Heart right ventricle (tissue), 16 donors: Measurements from ENCODE around the gene UGT8. TPM values are rescaled to one million over a fixed set of nuclear protein-coding genes. Genes with fewer than 3 reads are reported as not detected.
"Not testable (repeated sequence)": the region's sequence is repeated elsewhere in the genome, so short reads cannot be mapped to it uniquely, and the experiment has no call there.

Source experiments
- ATAC-seq, 8 donors: fragments of 200-7000 bp; cut with Tn5 transposase; one replicate each; pipeline ENCODE4 v1.9.1; 2020; ENCODE audit warnings: mild to moderate bottlenecking in 8 of 8, moderate library complexity in 8 of 8, moderate number of reproducible peaks in 1 of 8
- DNase-seq, 2 donors: peaks; one replicate each; pipeline ENCODE4 v3.0.0-alpha.2; 2020
- H3K27ac ChIP-seq, 10 donors: fragments of 200-600 bp; sonication (generic) in 2 of 10; one replicate each; pipeline versions ENCODE4 v1.5.0 to v1.8.0; 2020 to 2022; ENCODE audit warnings: mild to moderate bottlenecking in 3 of 10
- H3K27me3 ChIP-seq, 7 donors: fragments of 200-600 bp; one replicate each; pipeline ENCODE4 v1.8.0; 2021 to 2022; ENCODE audit warnings: mild to moderate bottlenecking in 2 of 7
- H3K36me3 ChIP-seq, 9 donors: fragments of 200-600 bp; sonication (generic) in 1 of 9; one replicate each; pipeline versions ENCODE4 v1.5.0 to v1.8.0; 2020 to 2022; ENCODE audit warnings: mild to moderate bottlenecking in 2 of 9
- H3K4me1 ChIP-seq, 9 donors: fragments of 200-600 bp; sonication (generic) in 1 of 9; one replicate each; pipeline versions ENCODE4 v1.5.0 to v1.8.0; 2020 to 2022; ENCODE audit warnings: mild to moderate bottlenecking in 4 of 9
- H3K4me3 ChIP-seq, 10 donors: fragments of 200-600 bp; sonication (generic) in 2 of 10; one replicate each; pipeline versions ENCODE4 v1.5.0 to v1.8.0; 2020 to 2022; ENCODE audit warnings: mild to moderate bottlenecking in 7 of 10, moderate library complexity in 2 of 10
- H3K9me3 ChIP-seq, 11 donors: fragments of 200-600 bp in 10 of 11; sonication (generic) in 2 of 11; one replicate each; pipeline versions ENCODE4 v1.5.0 to v1.8.0; 2013 to 2022; ENCODE audit warnings: mild to moderate bottlenecking in 2 of 11, control low read depth in 1 of 11, moderate library complexity in 1 of 11
- CTCF ChIP-seq, 9 donors: fragments of 200-600 bp; sonication (generic) in 2 of 9; IDR thresholded peaks; one replicate each; pipeline versions ENCODE4 v1.5.0 to v1.8.0; 2021 to 2022; ENCODE audit warnings: antibody characterized with exemption in 9 of 9, mild to moderate bottlenecking in 5 of 9, moderate library complexity in 1 of 9
- WGBS, 2 donors: extraction: QIAGEN DNeasy Blood & Tissue Kit; methylation state at CpG; one replicate each; pipeline ENCODE4 v1.1.7; 2013; ENCODE audit warnings: inconsistent platforms in 1 of 2; 5-methylcytosine and 5-hydroxymethylcytosine counted together
- intact Hi-C, 10 donors: fragments of 100-400 bp; cut with DNase I; formaldehyde crosslinking; loops; one replicate each; pipeline versions ENCODE4 v1.11.1 to v1.14.2; 2022
- polyA plus RNA-seq, 2 donors: library from polyadenylated mRNA; stranded (reverse); fragments of 200-250 nt; gene quantifications; one replicate each; pipeline ENCODE4 v1.2.3, GENCODE V29; 2013
- total RNA-seq, 10 donors: library from RNA; stranded (reverse); fragmentation: NEBNext Ultra II Directional in 3 of 10; extraction: Animal tissue kit (Norgen Biotek cat#: 25700) in 3 of 10; gene quantifications; one replicate each; pipeline versions ENCODE4 v1.2.1 to v1.2.4, GENCODE V29; 2021 to 2023
- donor health status: Arrhythmogenic right ventricular cardiomyopathy.
- donor health status: ischemic (EF 13 %, LVEDD 7.1; RV severe dilation, severe dysfunction).
- donor health status: healthy with polysubstance abuse.
- donor health status: DM: no; HTN: yes; CAD: no.
- donor health status: DM: no; HTN: no; CAD: no.
- donor health status: ischemic (EF 25% LVEDD 6.9; RV normal size, moderate dysfunction).
- donor health status: ischemic (EF 25% LVEDD 5.7; RV mildly dilated, moderate dysfunction).
- donor health status: healthy.
- donor health status: DM: yes; HTN: yes; CAD: no.
- donor health status: Ischemic cardiomyopathy.
- donor health status: ischemic (EF 35%, LVEDD 5.7; RV mildly dilated, moderate dysfunction).
- donor health status: nonischemic (EF 11% LVEDD 7.7; RV severe dilation, severe dysfunction).
- donor health status: DM: yes; HTN: yes; CAD: no.
- donor health status: PGD.
- donor health status: ischemic (EF 29% LVEDD 5.4; RV normal size, mild dysfunction).
- donor health status: nonischemic (EF 23%, LVEDD 6.1; RV moderate dilation, normal function).

The UGT8 gene
- total and polyA plus RNA-seq, 12 donors, result 0.04 to 0.13 (median 0.09) TPM; not detected in 9

GRCh38 chr4:114607056-114607455 lies 8.4 kb downstream of the UGT8 start:
- no peaks in the 10 kb centered on the region for H3K36me3 ChIP-seq
- intact Hi-C loops, result no loop called here

GRCh38 chr4:114613560-114613959 lies 15.0 kb downstream of the UGT8 start:
- no peak for ATAC-seq
- TF ChIP-seq CTCF (IDR thresholded peaks at IDR 0.05), result no peak
- no peaks in the 10 kb centered on the region for H3K4me1 ChIP-seq
- no peaks in the 10 kb centered on the region for H3K9me3 ChIP-seq
- peaks cover 0 to 12% (median 0%) of the 10 kb centered on the region in 7 donors for H3K27me3 ChIP-seq
- DNase-seq, result no peak
- no peak overlapping the region for H3K4me3 ChIP-seq
- H3K36me3 ChIP-seq, result no peaks in the 10 kb centered on the region
- no peak overlapping the region for H3K27ac ChIP-seq
- intact Hi-C loops, result no loop called here
- WGBS, 2 donors, result 61 to 64% methylated on average over 4 of the region's 4 CpGs

More at GRCh38 chr4:114607056-114607455, 8.4 kb downstream of the UGT8 start:
- H3K4me1 ChIP-seq, result no peaks in the 10 kb centered on the region
- TF ChIP-seq CTCF (IDR thresholded peaks at IDR 0.05), result no peak
- DNase-seq (no peak), ATAC-seq (no peak)
- no peak overlapping the region for H3K27ac ChIP-seq
- H3K27me3 ChIP-seq, result no peaks in the 10 kb centered on the region
- no peak overlapping the region for H3K4me3 ChIP-seq
- H3K9me3 ChIP-seq, result no peaks in the 10 kb centered on the region

- H3K27me3 ChIP-seq, result peaks cover 0 to 12% (median 0%) of the 10 kb centered on the region in 7 donors
- H3K36me3 ChIP-seq, result no peaks in the 10 kb centered on the region
- H3K4me3 ChIP-seq, result no peak overlapping the region
- no peak overlapping the region for H3K27ac ChIP-seq
- DNase-seq, result no peak
- intact Hi-C loops, result no loop called here
- ATAC-seq, result no peak
- no peaks in the 10 kb centered on the region for H3K4me1 ChIP-seq
- no peak for TF ChIP-seq CTCF (IDR thresholded peaks at IDR 0.05)
- 78 to 91% methylated on average over 3 of the region's 3 CpGs for WGBS, 2 donors
- H3K9me3 ChIP-seq, result no peaks in the 10 kb centered on the region
Measured at GRCh38 chr4:114615435-114615834, 16.8 kb downstream of the UGT8 start.

- peaks cover 0 to 12% (median 0%) of the 10 kb centered on the region in 7 donors for H3K27me3 ChIP-seq
- 91 to 92% methylated on average over 12 of the region's 12 CpGs for WGBS, 2 donors
- DNase-seq, H3K4me3 ChIP-seq, intact Hi-C loops, H3K27ac ChIP-seq, ATAC-seq, H3K9me3 ChIP-seq, H3K36me3 ChIP-seq, H3K4me1 ChIP-seq: not testable (repeated sequence)
Measured at GRCh38 chr4:114616036-114616435, 17.4 kb downstream of the UGT8 start.

- Histone ChIP-seq H3K4me1 (no peaks in the 10 kb centered on the region), H3K36me3 (no peaks in the 10 kb centered on the region), H3K27ac (no peak overlapping the region), H3K27me3 (peaks cover 0 to 5% (median 0%) of the 10 kb centered on the region in 7 donors), H3K9me3 (no peaks in the 10 kb centered on the region), H3K4me3 (no peak overlapping the region)
- no peak for TF ChIP-seq CTCF (IDR thresholded peaks at IDR 0.05)
- ATAC-seq (no peak), DNase-seq (no peak)
- intact Hi-C loops, result no loop called here
- 84 to 91% methylated on average over 2 of the region's 2 CpGs for WGBS, 2 donors
Measured at GRCh38 chr4:114626196-114626595, 27.6 kb downstream of the UGT8 start.
